HG02885 (cell line): Measurements from ENCODE around the gene MBOAT1.
A peak's percentile ranks its signal among the peaks of the same experiment; 100 is the strongest.
"Not testable (repeated sequence)": the region's sequence is repeated elsewhere in the genome, so short reads cannot be mapped to it uniquely, and the experiment has no call there.

Source experiments
- ATAC-seq: cut with Tn5 transposase; IDR thresholded peaks from one replicate; pipeline ENCODE4 v1.9.1; 2021; ENCODE audit warnings: mild to moderate bottlenecking; ENCODE audit not compliant: unreplicated experiment, poor library complexity

The MBOAT1 gene

DNA sequence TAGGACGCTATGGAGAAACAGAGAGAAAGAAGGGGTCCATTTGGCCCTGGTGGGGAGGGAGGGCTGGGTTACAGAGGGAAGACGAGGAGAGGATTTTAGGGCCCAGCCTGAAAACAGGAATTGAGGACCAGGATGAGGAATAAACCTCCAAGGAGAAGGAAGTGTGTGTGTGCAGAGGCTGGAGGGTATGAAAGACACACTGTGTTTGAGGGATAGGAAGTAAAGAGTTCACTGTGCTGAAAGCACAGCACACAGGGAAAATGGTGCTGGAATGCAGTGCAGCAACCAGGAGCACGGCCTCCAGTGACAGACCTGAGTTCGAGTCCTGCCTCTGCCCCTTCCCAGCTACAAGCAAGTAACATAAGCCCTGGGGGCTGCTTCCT lies 7.8 kb downstream of the MBOAT1 start:
- no peak for ATAC-seq

DNA sequence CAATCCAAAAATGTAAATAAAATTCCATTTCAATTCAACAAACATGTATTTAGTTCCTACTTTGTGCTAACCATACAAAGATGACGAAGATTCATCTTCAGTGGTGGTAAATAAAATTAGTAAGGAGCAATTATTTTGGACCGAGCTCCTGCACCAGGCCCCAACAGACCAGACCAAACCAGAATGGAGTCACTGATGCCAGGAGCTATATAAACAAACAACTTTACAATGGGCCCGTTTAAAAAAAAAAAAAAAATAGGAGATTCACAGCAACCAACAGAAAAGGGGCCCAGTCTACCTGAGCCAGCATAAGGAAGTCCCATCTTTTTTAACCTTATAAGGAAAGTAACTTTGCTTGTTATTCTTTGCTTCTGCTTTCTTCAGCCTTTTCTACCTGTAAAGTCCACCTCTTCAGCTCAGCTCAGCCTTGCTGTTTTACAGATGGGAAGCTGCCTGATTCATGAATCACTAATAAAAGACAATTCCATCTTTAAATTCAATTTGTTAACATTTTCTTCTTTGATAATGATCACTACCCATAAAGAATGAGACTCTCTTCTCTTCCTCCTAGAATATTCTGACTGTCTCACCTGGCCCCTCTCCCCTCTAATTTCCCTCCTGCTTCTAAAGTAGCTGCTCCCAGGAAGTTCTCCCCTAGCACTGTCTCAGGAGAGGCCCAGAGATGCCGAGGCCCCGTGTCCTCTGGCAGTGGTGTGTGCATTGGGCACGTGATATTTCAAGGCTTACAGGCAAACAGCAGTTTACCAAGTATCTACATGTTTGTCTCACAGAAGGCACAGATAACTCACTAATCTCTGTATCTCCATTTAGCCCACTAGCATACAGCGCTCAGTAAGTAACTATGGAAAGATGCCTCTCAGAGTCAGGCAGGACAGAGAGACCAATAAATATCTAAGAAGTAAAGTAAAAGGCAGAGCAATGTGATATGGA lies 8.4 kb downstream of the MBOAT1 start:
- no peak for ATAC-seq

DNA sequence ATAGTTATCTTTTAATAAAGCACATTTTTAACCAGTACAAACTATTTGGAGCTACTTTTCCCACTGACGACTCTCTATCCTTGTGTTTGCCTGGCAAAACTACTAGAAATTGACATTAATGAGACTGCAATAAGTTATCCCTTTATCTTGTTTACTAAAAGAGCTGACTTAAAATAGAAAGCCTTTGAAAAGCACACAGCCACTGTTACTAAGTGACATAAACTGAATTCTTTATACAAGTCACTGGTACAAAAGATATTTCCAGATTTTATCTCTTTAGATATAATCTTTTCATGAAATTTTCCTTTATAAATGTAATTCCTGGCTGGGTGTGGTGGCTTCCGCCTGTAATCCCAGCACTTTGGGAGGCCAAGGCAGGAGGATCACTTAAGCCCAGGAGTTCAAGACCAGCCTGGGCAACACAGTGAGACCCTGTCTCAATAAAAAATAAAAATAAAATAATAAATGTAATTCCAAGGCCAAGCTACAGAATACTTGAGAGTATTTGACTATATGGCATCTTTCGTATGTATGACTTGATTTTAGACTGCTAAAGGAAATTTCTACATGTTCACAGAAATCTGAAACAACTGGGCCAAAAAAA lies 9.5 kb downstream of the MBOAT1 start:
- ATAC-seq: no peak

DNA sequence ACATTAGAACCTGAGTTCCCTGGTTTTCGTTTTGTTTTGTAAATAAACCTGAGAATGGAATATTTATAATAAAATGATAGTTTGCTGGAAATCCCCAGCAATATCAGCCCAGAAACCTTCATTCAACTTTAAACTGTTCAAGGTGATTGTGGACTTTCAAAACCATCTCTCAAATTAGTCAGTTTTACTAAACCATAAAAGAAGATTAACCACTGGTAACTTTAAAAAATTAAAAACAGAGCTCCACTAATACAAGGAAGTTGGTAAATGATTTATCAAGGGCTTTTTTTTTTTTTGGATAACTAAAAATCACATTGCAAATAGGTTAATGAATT lies 10.0 kb downstream of the MBOAT1 start:
- ATAC-seq: peak; percentile 26

DNA sequence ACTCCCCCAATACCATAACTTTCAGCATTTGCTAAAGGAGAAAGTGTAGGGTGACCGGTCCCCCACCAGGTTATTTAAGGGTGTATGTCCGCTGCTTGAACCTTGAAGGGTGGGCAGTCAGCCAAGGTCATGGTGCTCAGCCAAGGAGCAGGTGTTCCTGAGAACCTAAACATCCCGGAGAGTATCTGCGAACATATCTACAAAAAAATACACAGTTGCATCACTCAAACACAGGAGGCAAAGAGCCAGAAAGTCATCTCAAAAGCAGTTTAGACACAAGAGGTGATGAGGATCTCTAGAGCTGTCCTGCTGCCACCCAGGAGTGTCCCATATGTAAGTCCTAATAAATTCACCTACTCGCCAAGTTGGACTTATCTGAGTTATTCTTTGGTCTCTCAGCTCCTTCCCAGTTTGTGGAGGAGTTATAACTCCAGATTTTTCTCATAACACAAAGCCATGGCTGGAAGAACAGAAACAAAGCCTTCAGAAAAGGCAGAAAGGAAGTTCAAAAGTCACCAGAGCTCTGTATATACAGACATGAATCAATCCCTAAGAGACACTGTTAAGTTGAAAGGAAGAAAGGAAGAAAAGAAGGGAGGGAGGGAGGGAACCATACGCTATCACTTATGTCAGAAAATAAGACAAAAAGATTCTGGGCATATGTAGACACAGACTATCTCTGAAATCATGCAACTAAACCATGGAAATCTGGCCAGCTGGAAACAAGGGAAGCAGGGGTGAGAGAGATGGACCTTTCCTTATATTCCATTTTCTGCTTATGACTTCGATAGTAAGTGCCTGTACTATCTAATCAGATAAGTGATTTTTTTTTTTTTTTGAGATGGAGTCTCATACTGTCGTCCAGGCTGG lies 11.3 kb downstream of the MBOAT1 start:
- ATAC-seq: no peak

DNA sequence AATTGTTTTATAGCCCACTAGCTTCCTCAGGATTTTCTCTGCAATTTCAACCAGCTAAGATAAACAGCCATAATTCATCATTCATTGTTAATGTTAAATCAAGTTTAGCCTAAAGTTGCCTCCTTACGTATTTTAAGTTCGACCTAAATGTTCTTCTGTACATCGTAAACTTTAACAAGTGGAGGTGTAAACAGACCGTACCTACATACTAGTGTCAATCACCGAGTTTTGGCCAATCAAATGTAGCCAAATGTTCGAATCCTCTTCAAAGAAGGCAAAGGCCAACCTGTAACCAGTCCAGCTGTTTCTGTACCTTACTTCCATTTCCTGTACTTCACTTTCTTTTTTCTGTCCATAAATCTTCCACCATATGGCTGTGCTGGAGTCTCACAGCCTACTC lies 13.5 kb downstream of the MBOAT1 start:
- ATAC-seq: no peak

DNA sequence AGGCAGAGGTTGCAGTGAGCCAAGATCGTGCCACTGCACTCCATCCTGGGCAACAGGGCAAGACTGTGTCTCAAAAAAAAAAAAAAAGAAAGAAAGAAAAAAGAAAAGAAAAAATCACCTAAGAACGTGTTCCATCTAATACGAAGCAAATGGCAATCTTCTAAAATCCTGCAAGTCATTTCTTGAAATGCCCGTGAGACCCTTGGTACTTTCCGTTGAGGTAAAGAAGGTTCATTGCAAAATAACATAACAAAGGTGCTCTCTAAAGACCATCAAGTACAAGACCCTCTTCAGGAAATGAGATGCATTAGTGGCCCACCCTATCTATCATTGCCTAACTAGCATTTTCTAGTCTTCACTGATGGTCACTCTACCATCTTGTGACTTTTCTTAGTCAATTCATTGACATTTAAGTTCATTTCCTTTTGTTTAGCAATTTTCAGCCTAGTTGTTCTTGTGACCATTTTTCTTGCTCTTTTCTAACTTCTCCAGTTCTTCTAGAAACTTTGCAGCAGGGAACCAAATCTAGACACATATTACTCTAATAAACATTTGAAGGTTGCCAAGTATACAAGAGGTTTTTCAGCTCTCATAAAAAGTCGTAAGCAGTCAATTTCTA lies 14.0 kb downstream of the MBOAT1 start:
- no peak for ATAC-seq

DNA sequence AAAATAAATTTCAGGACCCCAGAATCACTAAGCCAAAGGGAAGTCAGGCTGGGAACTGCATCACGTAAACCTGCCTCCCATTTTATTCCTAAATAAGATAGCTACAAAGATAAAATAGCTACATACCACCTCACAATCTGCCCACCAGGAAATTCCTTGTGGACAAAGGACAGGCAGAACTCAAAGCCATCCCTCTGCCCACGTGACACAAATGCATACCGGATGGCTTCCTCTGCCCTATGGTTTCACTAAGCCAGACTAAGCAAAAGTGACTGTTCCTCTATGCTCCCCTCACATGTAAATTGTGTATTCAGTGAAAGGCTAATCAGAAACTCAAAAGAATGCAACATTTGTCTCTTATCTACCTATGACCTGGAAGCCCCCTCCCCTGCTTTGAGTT lies 15.0 kb downstream of the MBOAT1 start:
- peak; percentile 47 for ATAC-seq

DNA sequence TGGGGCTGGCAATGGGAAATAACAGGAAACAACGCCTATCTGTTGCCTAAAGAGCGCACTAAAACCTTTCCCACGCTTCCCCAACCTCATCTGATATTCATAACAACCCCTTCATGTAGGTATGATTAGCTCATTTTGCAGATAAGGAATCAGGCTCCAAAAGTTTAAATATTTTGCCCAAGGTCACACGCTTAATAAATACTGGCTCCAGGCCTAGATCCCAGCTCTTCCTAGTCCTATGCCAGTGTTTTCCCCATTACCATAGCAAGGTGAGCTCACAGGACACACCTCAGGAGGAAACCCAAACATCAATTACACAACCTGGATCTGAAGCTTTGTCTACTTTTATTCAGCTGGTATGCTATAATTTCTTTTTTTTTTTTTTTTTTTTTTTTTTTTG lies 19.6 kb downstream of the MBOAT1 start:
- no peak for ATAC-seq

DNA sequence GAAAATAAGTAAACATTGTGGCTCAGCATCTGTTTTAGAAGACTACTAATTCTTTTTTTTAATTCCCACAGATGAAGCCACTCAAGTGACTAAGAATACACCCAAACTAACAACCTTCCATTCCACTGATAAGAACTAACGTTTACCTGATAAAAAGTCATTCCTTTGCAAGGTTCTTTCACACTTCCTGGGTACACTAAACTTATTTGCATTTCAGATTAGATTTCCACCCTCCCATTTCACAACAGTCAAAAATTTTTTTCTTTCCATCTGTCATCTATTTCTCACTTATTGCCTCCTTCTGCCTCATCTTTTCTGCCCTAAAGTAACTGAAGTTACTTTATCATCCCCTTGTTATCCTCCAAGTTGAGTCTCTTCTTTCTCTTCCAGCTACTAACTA lies 20.3 kb downstream of the MBOAT1 start:
- ATAC-seq: no peak

DNA sequence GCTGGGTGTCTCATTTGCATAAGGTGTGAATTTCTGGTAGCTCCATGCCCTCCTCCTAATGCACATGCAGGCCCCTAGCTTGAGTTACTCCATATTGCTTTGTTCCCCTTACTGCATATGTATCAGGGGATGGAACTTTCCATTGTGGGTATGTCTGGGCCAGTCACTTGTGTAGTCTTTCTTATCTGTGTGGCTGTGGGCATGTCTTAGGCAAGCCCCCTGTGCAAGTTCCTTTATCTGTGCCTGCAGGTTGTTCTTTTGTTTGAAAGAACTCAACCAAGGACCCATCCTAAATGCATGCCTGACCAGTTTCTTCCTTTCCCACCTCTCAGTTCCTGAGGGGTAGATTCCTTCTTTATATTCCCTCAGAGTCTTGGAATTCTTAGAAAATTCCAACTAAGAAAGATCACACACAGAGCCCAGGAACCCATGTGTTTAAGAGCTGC lies 23.6 kb downstream of the MBOAT1 start:
- ATAC-seq: no peak

DNA sequence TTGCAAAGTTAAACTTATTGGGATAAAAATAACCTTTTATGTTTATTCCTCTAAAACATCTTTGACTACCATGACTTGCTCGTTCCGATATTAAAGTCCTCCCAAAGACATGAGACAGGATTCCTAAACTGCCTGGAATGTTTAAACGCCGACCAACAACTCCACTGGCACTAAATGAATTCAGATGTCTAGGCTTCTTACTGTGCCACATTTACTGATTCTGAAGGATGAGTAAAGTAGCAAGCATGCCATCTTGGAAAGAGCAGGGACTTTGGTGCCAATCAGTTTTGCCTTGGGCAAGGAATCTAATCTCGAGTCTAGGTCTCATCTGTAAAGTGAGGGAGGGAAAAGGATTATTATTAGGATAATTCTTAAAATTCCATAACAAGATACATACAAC lies 25.3 kb downstream of the MBOAT1 start:
- no peak for ATAC-seq

DNA sequence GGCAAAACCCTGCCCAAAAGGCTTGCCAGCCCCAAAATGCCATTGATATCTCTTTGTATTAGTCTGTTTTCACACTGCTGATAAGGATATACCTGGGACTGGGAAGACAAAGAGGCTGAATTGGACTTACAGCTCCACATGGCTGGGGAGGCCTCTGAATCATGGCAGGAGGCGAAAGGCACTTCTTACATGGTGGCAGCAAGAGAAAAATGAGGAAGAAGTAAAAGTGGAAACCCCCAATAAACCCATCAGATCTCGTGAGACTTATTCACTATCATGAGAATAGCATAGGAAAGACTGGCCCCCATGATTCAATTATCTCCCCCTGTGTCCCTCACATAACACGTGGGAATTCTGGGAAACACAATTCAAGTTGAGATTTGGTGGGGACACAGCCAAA lies 28.6 kb downstream of the MBOAT1 start:
- no peak for ATAC-seq

DNA sequence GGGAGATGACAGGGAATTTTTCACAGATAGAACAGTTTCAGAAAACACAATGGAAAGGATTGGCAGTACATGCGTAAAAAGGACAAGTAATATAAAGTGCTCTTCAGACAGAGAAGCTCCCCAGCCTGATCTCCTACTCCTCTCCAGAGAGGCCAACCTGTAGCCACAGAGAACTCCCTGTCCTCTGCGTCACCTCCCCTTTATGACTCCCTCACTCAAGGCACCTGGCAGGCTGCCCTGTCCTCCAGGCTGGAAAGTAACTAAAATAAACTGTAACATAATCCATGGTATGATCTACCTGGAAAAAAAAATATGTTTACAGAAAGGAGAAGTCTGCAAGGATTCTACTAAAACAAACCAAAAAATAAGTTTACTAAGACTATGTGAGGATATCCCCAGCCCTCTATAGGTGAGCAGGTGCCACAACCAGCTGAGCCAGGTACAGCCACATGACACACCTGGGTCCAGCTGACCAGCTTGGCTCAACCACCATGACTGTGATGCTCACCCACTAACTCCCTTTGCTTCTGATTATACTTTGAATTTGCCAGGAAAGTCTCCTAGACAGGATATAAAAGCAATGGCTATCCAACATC lies 29.2 kb downstream of the MBOAT1 start:
- no peak for ATAC-seq

DNA sequence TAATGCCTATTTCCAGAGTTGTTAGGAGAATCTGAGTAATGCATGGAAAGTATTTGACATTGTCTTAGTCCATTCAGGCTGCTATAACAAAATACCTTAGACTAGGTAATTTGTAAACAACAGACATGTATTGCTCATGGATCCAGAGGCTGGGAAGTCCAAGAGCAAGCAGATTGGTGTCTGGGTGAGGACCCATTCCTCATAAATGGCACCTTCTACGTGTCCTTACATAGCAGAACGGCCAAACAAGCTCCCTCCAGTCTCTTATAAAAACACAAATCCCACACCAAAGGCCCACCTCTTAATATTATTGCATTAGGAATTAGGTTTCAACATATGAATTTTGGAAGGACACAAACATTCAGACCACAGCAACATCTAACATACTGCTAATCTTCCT lies 30.2 kb downstream of the MBOAT1 start:
- no peak for ATAC-seq

DNA sequence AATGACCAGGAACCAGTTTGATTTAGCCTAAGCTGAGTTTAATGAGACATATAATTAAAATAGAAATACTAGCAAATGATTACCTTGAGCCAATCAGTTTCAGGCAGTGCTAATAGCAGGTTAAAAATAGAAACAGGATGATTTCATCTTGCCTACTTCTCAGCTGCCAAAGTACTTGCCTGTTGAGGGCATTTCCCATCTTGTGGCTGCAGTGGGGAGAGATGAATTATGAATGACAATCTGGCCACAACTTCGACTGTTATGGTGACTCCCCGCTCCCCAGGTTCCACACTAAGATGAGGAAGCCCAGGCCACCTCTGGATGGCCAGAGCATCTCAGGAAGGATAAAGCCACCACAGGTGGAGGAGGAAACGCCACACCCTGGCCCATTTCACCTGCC lies 31.3 kb downstream of the MBOAT1 start:
- no peak for ATAC-seq

DNA sequence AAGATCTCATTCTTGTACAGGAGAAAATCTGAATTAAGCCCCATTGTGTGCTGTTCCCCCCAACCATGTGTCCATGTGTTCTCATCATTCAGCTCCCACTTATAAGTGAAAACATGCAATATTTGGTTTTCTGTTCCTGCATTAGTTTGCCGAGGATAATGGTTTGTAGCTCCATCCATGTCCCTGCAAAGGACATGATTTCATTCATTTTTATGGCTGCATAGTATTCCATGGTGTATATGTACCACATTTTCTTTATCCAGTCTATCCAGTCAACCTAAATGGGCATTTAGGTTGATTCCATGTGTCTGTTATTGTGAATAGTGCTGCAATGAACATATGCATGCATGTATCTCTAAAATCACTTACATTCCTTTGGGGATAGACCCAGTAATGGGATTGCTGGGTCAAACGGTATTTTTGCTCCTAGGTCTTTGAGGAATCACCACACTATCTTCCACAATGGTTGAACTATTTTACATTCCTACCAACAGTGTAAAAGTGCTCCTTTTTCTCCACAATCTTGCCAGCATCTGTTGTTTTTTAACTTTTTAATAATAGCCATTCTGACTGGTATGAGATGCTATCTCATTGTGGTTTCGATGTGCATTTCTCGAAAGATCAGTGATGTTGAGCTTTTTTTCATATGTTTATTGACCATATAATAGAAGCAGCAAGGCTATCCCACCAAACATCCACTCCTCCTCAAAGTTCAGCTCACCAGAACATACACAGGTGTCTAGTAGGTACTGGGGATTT lies 32.8 kb downstream of the MBOAT1 start:
- not testable (repeated sequence) for ATAC-seq

DNA sequence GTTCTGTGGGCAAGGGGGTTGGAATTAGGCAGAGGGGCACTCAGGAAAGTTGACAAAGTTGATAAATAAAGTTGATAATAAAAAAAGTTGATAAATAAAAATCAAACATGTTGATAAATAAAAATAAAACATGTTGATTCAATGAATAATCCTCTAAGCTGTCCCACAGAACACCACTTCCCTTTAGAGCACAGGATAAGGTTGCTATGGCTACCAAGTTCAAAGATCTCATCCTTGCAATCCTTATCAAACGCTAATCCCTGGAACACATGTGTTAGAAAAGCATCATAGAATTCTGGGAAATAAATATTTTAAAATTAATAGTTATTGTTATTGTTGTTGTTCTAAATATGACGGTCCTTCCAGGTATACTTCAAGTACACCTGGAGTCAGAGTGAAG lies 33.9 kb downstream of the MBOAT1 start:
- ATAC-seq: no peak

DNA sequence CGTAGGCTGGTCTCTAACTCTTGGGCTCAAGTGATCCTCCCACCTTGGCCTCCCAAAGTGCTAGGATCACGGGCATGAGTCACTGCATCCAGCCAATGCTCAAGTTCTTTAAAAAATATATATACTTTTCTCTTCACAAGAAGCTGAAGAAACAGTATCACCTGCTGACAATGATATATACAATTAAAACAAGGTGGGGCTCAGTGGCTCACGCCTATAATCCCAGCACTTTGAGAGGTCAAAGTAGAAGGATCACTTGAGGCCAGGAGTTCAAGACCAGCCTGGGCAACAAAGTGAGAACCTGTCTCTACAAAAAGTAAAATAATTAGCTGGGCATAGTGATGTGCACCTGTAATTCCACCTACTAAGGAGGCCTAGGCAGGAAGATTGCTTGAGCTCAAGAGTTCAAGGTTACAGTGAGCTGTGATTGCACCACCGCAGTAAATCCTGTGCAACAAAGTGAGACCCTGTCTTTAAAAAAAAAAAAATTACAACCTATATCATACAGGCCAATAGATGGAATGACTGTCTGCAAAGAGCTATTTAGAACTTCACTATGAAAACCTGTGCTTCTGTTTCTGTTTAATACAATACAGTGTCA lies 36.4 kb downstream of the MBOAT1 start:
- no peak for ATAC-seq
